Right forelimb (tissue), 1 donor: ENCODE data around the gene CDK5RAP2.
A peak's percentile ranks its signal among the peaks of the same experiment; 100 is the strongest.

Experiments
- DNase-seq: peaks from one replicate; pipeline ENCODE4 v3.0.0-alpha.2; 2018

The CDK5RAP2 gene

GRCh38 chr9:120395376-120395775, 184.6 kb downstream of the CDK5RAP2 start:
- DNase-seq: no peak

DNA sequence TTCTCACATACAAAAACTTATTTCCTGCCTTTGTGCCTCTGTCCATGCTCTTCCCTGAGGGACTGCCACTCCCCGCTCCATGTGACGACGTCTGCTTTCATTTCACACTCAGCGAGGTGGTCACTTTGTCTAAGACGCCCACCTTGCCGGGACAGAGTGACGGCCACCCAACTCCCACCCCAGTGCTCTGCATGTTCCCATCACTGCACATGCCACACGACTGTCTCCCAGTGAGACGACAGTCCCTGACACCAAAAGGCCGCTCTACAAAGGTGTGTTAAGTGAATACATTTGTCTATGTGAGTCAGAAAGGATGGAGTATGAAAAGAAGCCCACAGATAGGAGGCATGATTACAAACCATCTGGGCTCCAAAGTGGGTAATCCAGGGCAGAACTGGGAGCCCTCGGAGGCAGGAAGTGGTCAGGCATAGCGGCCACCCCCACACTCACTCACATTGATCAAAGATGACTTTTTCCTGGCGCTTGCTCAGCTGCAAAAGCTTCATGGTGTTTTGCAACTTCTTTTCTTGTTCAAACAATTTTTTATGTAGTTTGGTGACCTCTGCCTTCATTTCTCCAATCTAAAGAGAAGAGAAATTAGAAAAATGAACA, 185.8 kb downstream of the CDK5RAP2 start:
- no peak for DNase-seq

GRCh38 chr9:120393386-120394057, 186.4 kb downstream of the CDK5RAP2 start:
- no peak for DNase-seq

- no peak for DNase-seq
These were observed 187.3 kb downstream of the CDK5RAP2 start for GRCh38 chr9:120392711-120393110.

DNA sequence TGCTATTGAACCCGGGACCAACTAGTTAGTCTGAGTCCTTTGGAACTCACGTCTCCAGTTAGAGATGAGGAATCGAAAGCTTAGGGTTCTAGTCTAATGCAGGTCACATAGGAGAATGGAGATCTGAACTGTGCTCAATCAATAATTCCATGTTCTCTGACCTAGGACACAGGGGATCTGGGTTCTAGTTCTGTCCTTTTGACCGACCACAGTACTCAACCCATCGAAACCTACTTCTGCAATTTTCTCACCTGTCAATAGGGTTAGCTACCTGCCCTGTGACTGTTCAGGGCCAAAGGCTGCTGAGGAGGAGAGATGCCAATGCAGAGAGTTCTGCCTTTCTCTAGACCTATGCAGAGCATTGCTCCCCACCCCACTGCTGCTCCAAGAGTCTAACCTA, 187.7 kb downstream of the CDK5RAP2 start:
- no peak for DNase-seq

GRCh38 chr9:120391691-120392090, 188.3 kb downstream of the CDK5RAP2 start:
- DNase-seq: no peak

DNA sequence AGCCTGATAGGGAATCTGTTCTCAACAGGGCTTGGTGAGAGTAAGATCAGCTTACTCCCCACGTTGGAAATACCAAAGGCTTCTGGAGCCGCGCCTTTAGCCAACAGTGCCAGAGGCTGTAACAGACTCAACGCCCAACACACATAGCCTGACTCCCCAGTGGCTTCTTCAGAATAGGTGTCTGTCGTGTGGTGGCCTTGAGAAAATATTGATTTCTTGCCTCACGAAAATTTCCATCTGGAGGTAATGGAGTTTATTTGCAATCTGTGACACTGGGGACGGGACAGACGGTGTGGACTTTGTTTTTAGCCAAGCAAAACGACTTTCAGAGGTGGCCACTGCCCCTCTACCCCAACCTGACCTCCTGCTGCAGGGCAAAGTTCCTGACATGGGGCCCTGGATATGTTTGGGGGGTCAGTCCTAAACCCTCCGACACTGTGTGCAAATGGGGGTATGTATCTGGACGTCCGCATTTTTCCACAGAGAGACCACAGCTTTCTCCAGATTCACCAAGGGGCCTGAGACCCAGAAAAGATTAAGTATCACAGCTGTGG, 189.3 kb downstream of the CDK5RAP2 start:
- DNase-seq: no peak

- DNase-seq: no peak
These were observed 190.1 kb downstream of the CDK5RAP2 start for GRCh38 chr9:120389867-120390266.

DNA sequence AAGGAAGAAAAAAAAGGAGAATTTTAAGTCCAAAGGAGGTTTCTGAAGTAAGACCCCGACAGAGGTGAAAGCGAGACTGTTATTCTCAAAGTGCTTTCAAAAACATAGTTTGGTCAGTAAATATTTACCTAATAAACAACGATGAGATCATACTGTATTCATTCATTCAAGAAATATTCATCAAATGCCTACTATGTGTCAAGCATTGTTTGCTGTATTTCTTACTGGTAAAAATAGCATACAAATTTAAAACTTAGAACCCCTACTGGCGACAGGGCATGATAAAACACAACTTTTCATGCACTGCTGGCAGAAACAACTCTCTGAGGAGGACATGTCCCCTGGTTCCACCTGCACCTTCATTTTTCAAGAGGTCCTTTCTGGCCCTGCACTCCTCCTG, 190.7 kb downstream of the CDK5RAP2 start:
- DNase-seq: no peak

- DNase-seq: no peak
These were observed 191.7 kb downstream of the CDK5RAP2 start for GRCh38 chr9:120388003-120388855.

- DNase-seq: no peak
These were observed 192.5 kb downstream of the CDK5RAP2 start for GRCh38 chr9:120387257-120388002.

GRCh38 chr9:120386390-120387131, 193.4 kb downstream of the CDK5RAP2 start:
- DNase-seq: no peak

- DNase-seq: no peak
These were observed 194.2 kb downstream of the CDK5RAP2 start for GRCh38 chr9:120385606-120386389.

- DNase-seq: no peak
These were observed 195.1 kb downstream of the CDK5RAP2 start for GRCh38 chr9:120384925-120385272.

GRCh38 chr9:120383999-120384924, 195.7 kb downstream of the CDK5RAP2 start:
- peak; percentile 65 for DNase-seq

- DNase-seq: no peak
These were observed 196.4 kb downstream of the CDK5RAP2 start for GRCh38 chr9:120383611-120383998.

- no peak for DNase-seq
These were observed 197.5 kb downstream of the CDK5RAP2 start for GRCh38 chr9:120382453-120382852.

DNA sequence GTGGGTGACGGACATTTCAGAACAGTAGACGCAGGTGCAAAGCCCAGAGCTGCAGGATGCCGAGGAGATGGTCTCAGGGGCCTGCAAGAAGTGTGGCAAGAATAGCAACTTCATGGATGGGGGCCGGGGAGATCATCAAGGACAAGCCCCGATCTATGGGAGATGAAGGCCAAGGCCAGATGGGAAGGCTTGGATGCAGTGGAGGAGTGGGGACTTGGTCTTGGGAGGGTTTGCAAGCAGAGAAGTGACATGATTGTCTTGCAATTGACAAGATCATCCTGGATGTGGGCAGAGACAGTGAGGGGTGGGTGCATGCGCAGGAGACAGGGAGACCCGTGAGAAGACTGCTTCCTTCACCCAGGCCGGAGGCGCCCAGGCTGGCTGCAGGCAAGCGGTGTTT, 198.1 kb downstream of the CDK5RAP2 start:
- no peak for DNase-seq

GRCh38 chr9:120379611-120380010, 200.4 kb downstream of the CDK5RAP2 start:
- DNase-seq: no peak

- DNase-seq: no peak
These were observed 201.3 kb downstream of the CDK5RAP2 start for GRCh38 chr9:120378680-120379079.
